Stomach (tissue), 9 donors: ENCODE measurements around the gene DISC1. TPM values are rescaled to one million over a fixed set of nuclear protein-coding genes. Genes with fewer than 3 reads are reported as not detected.
A peak's percentile ranks its signal among the peaks of the same experiment; 100 is the strongest.
"Not testable (repeated sequence)": the region's sequence is repeated elsewhere in the genome, so short reads cannot be mapped to it uniquely, and the experiment has no call there.

Experiments
- DNase-seq, 2 donors: peaks; one replicate each; pipeline versions ENCODE4 v3.0.0 to v3.0.0-alpha.2; 2013 to 2019
- H3K27ac ChIP-seq, 5 donors: fragments of 200-600 bp in 4 of 5; sonication (generic) in 4 of 5; one replicate each; pipeline ENCODE4 v1.5.1; 2013 to 2019; ENCODE audit warnings: mild to moderate bottlenecking in 1 of 5, moderate library complexity in 1 of 5
- H3K27me3 ChIP-seq, 3 donors: fragments of 200-600 bp; sonication (generic); one replicate each; pipeline ENCODE4 v1.5.1; 2017 to 2019; ENCODE audit warnings: mixed run types in 1 of 3
- H3K36me3 ChIP-seq, 4 donors: fragments of 200-600 bp; sonication (generic); 1 replicate in 3 of 4; 2 replicates in 1 of 4; pipeline ENCODE4 v1.5.1; 2016 to 2019
- H3K4me1 ChIP-seq, 4 donors: fragments of 200-600 bp; sonication (generic); one replicate each; pipeline ENCODE4 v1.5.1; 2016 to 2019
- H3K4me3 ChIP-seq, 4 donors: fragments of 200-600 bp; sonication (generic) in 3 of 4; one replicate each; pipeline ENCODE4 v1.5.1; 2016 to 2019; ENCODE audit warnings: mild to moderate bottlenecking in 1 of 4
- H3K9me3 ChIP-seq, 4 donors: fragments of 200-600 bp; sonication (generic); one replicate each; pipeline ENCODE4 v1.5.1; 2016 to 2019
- CTCF ChIP-seq, 7 experiments: fragments of 450-650 bp in 4 of 7; fragments of 200-600 bp in 3 of 7; sonication (generic) in 3 of 7; IDR thresholded peaks; one replicate each; pipeline ENCODE4 v1.5.1; 2016 to 2019; ENCODE audit warnings: antibody characterized with exemption in 7 of 7, control low read depth in 2 of 7, mild to moderate bottlenecking in 1 of 7
- EP300 ChIP-seq: sonication (generic); formaldehyde crosslinking; IDR thresholded peaks from one replicate; pipeline ENCODE4 v1.6.1; 2017; ENCODE audit warnings: antibody characterized with exemption
- POLR2A ChIP-seq, 4 donors: fragments of 450-650 bp; IDR thresholded peaks; one replicate each; pipeline ENCODE4 v1.6.1; 2016; ENCODE audit warnings: antibody characterized with exemption in 4 of 4, control low read depth in 2 of 4, mild to moderate bottlenecking in 1 of 4, moderate library complexity in 1 of 4
- POLR2AphosphoS5 ChIP-seq, 3 donors: sonication (generic); formaldehyde crosslinking; IDR thresholded peaks; one replicate each; pipeline ENCODE4 v1.6.1; 2016; ENCODE audit warnings: antibody characterized with exemption in 3 of 3
- WGBS, 5 donors: extraction: QIAGEN DNeasy Blood & Tissue Kit in 3 of 5; methylation state at CpG; one replicate each; pipeline versions ENCODE4 v1.1.5 to v1.1.7; 2013 to 2018; 5-methylcytosine and 5-hydroxymethylcytosine counted together
- intact Hi-C: fragments of 100-400 bp; cut with DNase I; formaldehyde crosslinking; loops from one replicate; pipeline ENCODE4 v1.15.1; 2023; ENCODE audit warnings: low total_unique reads
- polyA plus RNA-seq, 3 donors: library from polyadenylated mRNA; stranded (reverse); fragments of 200-250 nt; gene quantifications; one replicate each; pipeline ENCODE4 v1.2.3, GENCODE V29; 2013
- total RNA-seq, 5 donors: library from RNA; depleted of rRNA; stranded (reverse); fragments of >200 nt; gene quantifications; one replicate each; pipeline versions ENCODE4 v1.1.0 to v1.2.3, GENCODE V29; 2014 to 2016
- donor health status: healthy with polysubstance abuse.
- donor health status: Bipolar disorder and iron deficiency.
- donor health status: healthy.

The DISC1 gene
- total and polyA plus RNA-seq, 8 donors: 0.43 to 29.8 (median 1.6) TPM

GRCh38 chr1:231613419-231614349, 12.9 kb upstream of the DISC1 start:
- no peak for TF ChIP-seq CTCF (IDR thresholded peaks at IDR 0.05)
- TF ChIP-seq EP300: no peak
- TF ChIP-seq POLR2AphosphoS5 (IDR thresholded peaks at IDR 0.05): no peak
- TF ChIP-seq POLR2A (IDR thresholded peaks at IDR 0.05): no peak
- no peak for DNase-seq
- WGBS, 5 donors: 61 to 68% (median 68%) methylated on average over 7 of the region's 7 CpGs
- Histone ChIP-seq H3K9me3 (peaks cover 0 to under 1% (median 0%) of the 10 kb centered on the region in 4 donors), H3K4me3 (no peak overlapping the region), H3K27me3 (peaks cover 0 to 4% (median 0%) of the 10 kb centered on the region in 3 donors), H3K4me1 (peaks cover 0 to 9% (median 0%) of the 10 kb centered on the region in 4 donors), H3K27ac (peak overlapping the region in 2 of 5 donors; percentile 51 to 71), H3K36me3 (no peaks in the 10 kb centered on the region)
- intact Hi-C loops: no loop called here

- Histone ChIP-seq H3K9me3 (no peaks in the 10 kb centered on the region), H3K27me3 (no peaks in the 10 kb centered on the region), H3K4me1 (peaks cover 0 to 9% (median 0%) of the 10 kb centered on the region in 4 donors), H3K4me3 (no peak overlapping the region), H3K27ac (no peak overlapping the region), H3K36me3 (no peaks in the 10 kb centered on the region)
- intact Hi-C loops: no loop called here
- 81 to 94% (median 89%) methylated on average over 2 of the region's 2 CpGs for WGBS, 5 donors
- no peak for DNase-seq
- TF ChIP-seq POLR2A (IDR thresholded peaks at IDR 0.05) (no peak), POLR2AphosphoS5 (IDR thresholded peaks at IDR 0.05) (no peak), EP300 (no peak), CTCF (IDR thresholded peaks at IDR 0.05) (no peak)
Measured at GRCh38 chr1:231616667-231617066, 9.9 kb upstream of the DISC1 start.

GRCh38 chr1:231618609-231619256, 7.9 kb upstream of the DISC1 start:
- Histone ChIP-seq H3K27ac (no peak overlapping the region), H3K4me3 (no peak overlapping the region), H3K36me3 (no peaks in the 10 kb centered on the region), H3K9me3 (no peaks in the 10 kb centered on the region), H3K4me1 (peaks cover 0 to 5% (median 0%) of the 10 kb centered on the region in 4 donors), H3K27me3 (no peaks in the 10 kb centered on the region)
- TF ChIP-seq POLR2AphosphoS5 (IDR thresholded peaks at IDR 0.05) (no peak), POLR2A (IDR thresholded peaks at IDR 0.05) (no peak), CTCF (IDR thresholded peaks at IDR 0.05) (no peak), EP300 (no peak)
- intact Hi-C loops: no loop called here
- no peak for DNase-seq
- 45 to 59% (median 52%) methylated on average over 7 of the region's 7 CpGs for WGBS, 5 donors

GRCh38 chr1:231619257-231619634, 7.3 kb upstream of the DISC1 start:
- Histone ChIP-seq H3K27me3 (no peaks in the 10 kb centered on the region), H3K9me3 (no peaks in the 10 kb centered on the region), H3K4me3 (no peak overlapping the region), H3K27ac (no peak overlapping the region), H3K36me3 (no peaks in the 10 kb centered on the region), H3K4me1 (no peaks in the 10 kb centered on the region)
- DNase-seq: no peak
- intact Hi-C loops: no loop called here
- TF ChIP-seq CTCF (IDR thresholded peaks at IDR 0.05) (no peak), POLR2A (IDR thresholded peaks at IDR 0.05) (no peak), EP300 (no peak), POLR2AphosphoS5 (IDR thresholded peaks at IDR 0.05) (no peak)

GRCh38 chr1:231625042-231625441, 1.5 kb upstream of the DISC1 start:
- H3K27me3 ChIP-seq, H3K27ac ChIP-seq, intact Hi-C loops, DNase-seq, H3K4me3 ChIP-seq, H3K9me3 ChIP-seq, H3K36me3 ChIP-seq: not testable (repeated sequence)
- peaks cover 5 to 32% (median 26%) of the 10 kb centered on the region in 4 donors for H3K4me1 ChIP-seq
- 80 to 94% (median 85%) methylated on average over 4 of the region's 4 CpGs for WGBS, 5 donors
